Aorta (tissue), 5 donors: ENCODE measurements around the gene HIVEP3. TPM values are rescaled to one million over a fixed set of nuclear protein-coding genes. Genes with fewer than 3 reads are reported as not detected.

Experiments
- ATAC-seq: fragments of 200-7000 bp; cut with Tn5 transposase; one replicate; pipeline ENCODE4 v1.9.1; 2022; ENCODE audit warnings: moderate library complexity; ENCODE audit not compliant: low FRiP score
- DNase-seq, 2 donors: peaks; one replicate each; pipeline ENCODE4 v3.0.0-alpha.2; 2020
- H3K27ac ChIP-seq, 2 donors: one replicate each; pipeline ENCODE4 v1.5.1; 2013; ENCODE audit warnings: low read length in 2 of 2, mild to moderate bottlenecking in 2 of 2, moderate library complexity in 2 of 2, control low read depth in 1 of 2, inconsistent platforms in 1 of 2, low read depth in 1 of 2
- H3K27me3 ChIP-seq, 2 donors: one replicate each; pipeline ENCODE4 v1.6.1; 2013; ENCODE audit warnings: control low read depth in 1 of 2, low read length in 1 of 2, mild to moderate bottlenecking in 1 of 2, moderate library complexity in 1 of 2; ENCODE audit not compliant: insufficient read depth in 2 of 2, control insufficient read depth in 1 of 2
- H3K36me3 ChIP-seq, 2 donors: one replicate each; pipeline ENCODE4 v1.6.1; 2013; ENCODE audit warnings: control low read depth in 1 of 2, low read length in 1 of 2, mild to moderate bottlenecking in 1 of 2; ENCODE audit not compliant: insufficient read depth in 2 of 2, control insufficient read depth in 1 of 2
- H3K4me1 ChIP-seq, 2 donors: one replicate each; pipeline ENCODE4 v1.6.1; 2013; ENCODE audit warnings: low read length in 2 of 2, control low read depth in 1 of 2, mild to moderate bottlenecking in 1 of 2, moderate library complexity in 1 of 2; ENCODE audit not compliant: insufficient read depth in 2 of 2, control insufficient read depth in 1 of 2
- H3K4me3 ChIP-seq, 2 donors: one replicate each; pipeline ENCODE4 v1.5.1; 2013; ENCODE audit warnings: low read length in 2 of 2, control low read depth in 1 of 2, mild to moderate bottlenecking in 1 of 2
- H3K9me3 ChIP-seq: one replicate; pipeline ENCODE4 v1.6.1; 2013; ENCODE audit warnings: mild to moderate bottlenecking, low read length; ENCODE audit not compliant: control insufficient read depth
- WGBS, 2 donors: extraction: QIAGEN DNeasy Blood & Tissue Kit; methylation state at CpG; one replicate each; pipeline ENCODE4 v1.1.7; 2013; 5-methylcytosine and 5-hydroxymethylcytosine counted together
- intact Hi-C, 2 donors: fragments of 100-400 bp; cut with DNase I; formaldehyde crosslinking; loops; one replicate each; pipeline versions ENCODE4 v1.14.2 to v1.15.0; 2022
- polyA plus RNA-seq, 2 donors: library from polyadenylated mRNA; stranded (reverse); fragments of 200-250 nt; gene quantifications; one replicate each; pipeline ENCODE4 v1.2.3, GENCODE V29; 2013
- total RNA-seq, 2 donors: library from RNA; stranded (reverse); fragmentation: NEBNext Ultra II Directional; extraction: Animal tissue kit (Norgen Biotek cat#: 25700); gene quantifications; one replicate each; pipeline ENCODE4 v1.2.1, GENCODE V29; 2021
- donor health status: healthy with polysubstance abuse.
- donor health status: Bipolar disorder and iron deficiency.
- donor health status: DM: no; HTN: no; CAD: no.
- donor health status: DM: no; HTN: no; CAD: no.
- donor health status: DM: yes; HTN: yes; CAD: no.

Gene HIVEP3
- total and polyA plus RNA-seq, 4 donors: 1.6 to 6.3 (median 4.0) TPM

DNA sequence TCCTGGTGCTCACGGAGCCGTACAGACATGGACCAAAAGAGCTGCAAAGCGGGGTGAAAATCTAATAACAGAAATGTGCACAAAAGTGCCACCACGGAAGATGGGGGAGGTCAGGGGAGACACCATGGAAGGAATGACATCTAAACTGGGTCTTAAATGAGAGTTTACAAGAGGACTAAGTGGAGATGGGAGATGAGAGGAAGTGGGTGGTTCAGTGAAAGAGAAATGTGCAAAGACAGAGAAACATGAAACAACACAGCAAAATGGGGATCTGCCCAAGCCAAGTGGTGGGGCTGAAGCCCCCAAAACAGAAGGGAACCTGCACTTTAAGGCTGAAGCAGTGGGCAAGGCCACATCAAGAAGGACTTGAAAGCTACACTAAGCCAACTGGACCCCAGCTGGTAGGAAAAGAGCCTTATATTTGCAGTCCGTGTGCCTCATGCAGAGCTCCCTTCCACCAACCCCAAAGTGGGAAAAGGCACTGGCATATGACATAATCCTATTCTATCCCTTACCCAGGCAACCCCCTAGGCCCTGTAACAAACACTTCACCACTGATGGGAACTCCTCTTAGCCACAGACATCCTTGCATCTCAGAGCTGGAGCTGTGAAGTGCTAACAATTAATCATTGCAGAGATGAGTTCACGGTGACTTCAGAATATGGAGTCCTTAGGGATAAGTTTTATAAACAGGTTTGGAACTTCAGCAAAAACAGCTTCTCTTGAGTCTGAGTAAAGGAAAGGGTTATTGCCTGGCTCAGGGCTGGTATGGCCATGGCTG is 235.7 kb downstream of the HIVEP3 start:
- DNase-seq (no peak), ATAC-seq (no peak)
- Histone ChIP-seq H3K36me3 (no peaks in the 10 kb centered on the region), H3K4me1 (no peaks in the 10 kb centered on the region), H3K9me3 (no peaks in the 10 kb centered on the region), H3K27ac (no peak overlapping the region), H3K4me3 (no peak overlapping the region), H3K27me3 (no peaks in the 10 kb centered on the region)
- WGBS, 2 donors: 93 to 94% methylated on average over 6 of the region's 6 CpGs
- intact Hi-C loops: no loop called here

DNA sequence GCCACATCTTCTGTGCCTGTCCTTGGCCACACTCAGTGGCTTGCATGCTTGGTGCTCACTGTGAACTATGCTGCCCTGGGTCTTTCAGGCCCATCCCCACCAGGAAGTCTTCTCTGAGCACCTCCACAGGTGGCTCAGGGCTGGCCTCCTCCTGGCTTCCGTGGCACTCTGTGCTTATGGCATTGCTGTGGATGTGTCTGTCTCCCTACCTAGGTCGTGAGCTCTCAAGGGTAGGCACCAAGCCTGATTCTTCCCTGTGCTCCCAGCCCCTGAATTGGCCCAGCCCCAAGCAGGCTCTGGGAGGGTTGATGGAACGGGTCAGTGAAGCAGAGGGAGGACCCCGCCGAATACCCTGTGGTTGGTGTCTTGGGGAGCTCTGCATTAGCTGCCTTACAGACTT is 236.6 kb downstream of the HIVEP3 start:
- no peaks in the 10 kb centered on the region for H3K9me3 ChIP-seq
- H3K4me3 ChIP-seq: no peak overlapping the region
- intact Hi-C loops: no loop called here
- H3K27ac ChIP-seq: no peak overlapping the region
- H3K4me1 ChIP-seq: no peaks in the 10 kb centered on the region
- H3K36me3 ChIP-seq: no peaks in the 10 kb centered on the region
- DNase-seq (no peak), ATAC-seq (no peak)
- H3K27me3 ChIP-seq: no peaks in the 10 kb centered on the region
- 94 to 96% methylated on average over 5 of the region's 5 CpGs for WGBS, 2 donors

- ATAC-seq: no peak
- Histone ChIP-seq H3K4me1 (no peaks in the 10 kb centered on the region), H3K4me3 (no peak overlapping the region), H3K36me3 (no peaks in the 10 kb centered on the region), H3K9me3 (no peaks in the 10 kb centered on the region), H3K27me3 (no peaks in the 10 kb centered on the region), H3K27ac (no peak overlapping the region)
- DNase-seq: no peak
- intact Hi-C loops: no loop called here
- WGBS, 2 donors: 85% methylated on average over 11 of the region's 11 CpGs
These were observed 237.2 kb downstream of the HIVEP3 start for GRCh38 chr1:41681331-41682098.

- no peak for DNase-seq
These were observed 238.7 kb downstream of the HIVEP3 start for GRCh38 chr1:41679994-41680393.

DNA sequence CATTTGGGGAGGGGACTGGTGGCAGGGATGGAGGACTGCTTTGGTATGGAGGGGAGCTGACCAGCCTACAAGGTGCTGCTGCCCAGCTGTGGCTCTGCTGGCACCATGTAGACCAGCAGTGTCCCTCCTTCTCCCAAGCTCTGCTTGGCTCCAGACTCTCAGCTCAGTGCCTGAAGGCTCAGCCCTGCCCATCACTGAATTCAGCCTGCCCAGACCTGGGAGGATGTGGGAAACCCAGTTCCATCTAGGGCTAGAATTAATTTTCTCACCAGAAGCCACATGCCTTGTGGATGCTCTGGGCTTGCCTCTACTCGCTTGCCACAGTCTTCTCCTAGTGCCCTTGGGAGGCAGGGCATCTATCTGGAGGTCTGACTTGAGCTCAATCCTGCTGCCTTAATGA is 239.2 kb downstream of the HIVEP3 start:
- Histone ChIP-seq H3K4me1 (no peaks in the 10 kb centered on the region), H3K27me3 (no peaks in the 10 kb centered on the region), H3K4me3 (no peak overlapping the region), H3K9me3 (no peaks in the 10 kb centered on the region), H3K27ac (no peak overlapping the region), H3K36me3 (no peaks in the 10 kb centered on the region)
- intact Hi-C loops: no loop called here
- ATAC-seq (no peak), DNase-seq (no peak)
- 77 to 96% methylated on average over 1 of the region's 1 CpG for WGBS, 2 donors

More at GRCh38 chr1:41679994-41680393, 238.7 kb downstream of the HIVEP3 start:
- H3K4me1 ChIP-seq: no peaks in the 10 kb centered on the region
- intact Hi-C loops: no loop called here
- no peaks in the 10 kb centered on the region for H3K27me3 ChIP-seq
- 98 to 100% methylated on average over 1 of the region's 1 CpG for WGBS, 2 donors
- H3K4me3 ChIP-seq: no peak overlapping the region
- no peak overlapping the region for H3K27ac ChIP-seq
- ATAC-seq: no peak
- H3K9me3 ChIP-seq: no peaks in the 10 kb centered on the region
- no peaks in the 10 kb centered on the region for H3K36me3 ChIP-seq

DNA sequence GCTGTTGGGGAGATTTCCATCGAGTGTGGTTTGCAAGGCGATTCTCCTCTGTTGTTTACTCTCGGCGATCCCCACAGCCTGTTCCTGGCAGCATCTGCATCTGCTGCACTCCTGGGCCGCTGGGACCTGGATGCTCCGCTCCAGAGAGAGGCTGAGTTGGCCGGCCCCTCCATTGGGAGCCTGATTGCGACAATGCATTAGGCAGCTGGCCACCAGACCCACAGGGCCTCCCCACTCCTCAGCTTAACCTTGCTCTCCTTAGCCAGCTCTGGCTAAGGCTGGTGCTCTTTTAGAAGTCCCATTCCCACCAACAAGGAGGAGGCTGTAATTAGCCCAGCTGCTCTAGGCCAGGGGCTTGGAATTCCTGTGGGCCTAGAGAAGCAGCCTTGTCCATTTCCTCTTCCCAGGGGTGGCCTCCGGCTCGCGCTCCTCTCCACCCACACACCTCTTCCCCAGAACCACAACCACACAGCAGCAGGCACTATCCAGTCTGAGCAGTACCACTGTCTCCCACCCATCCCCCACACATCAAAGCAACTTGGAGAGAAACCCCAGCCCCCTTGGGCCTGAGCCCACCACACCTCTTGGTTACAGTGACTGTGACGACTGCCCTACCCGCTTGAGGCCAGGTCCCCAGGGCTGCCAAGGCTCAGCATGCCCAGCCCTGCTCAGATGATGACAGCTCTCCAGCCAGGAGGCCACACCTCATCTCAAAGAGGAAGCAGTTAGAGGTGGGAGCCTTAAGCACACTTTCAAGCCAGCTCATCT is 240.4 kb downstream of the HIVEP3 start:
- peak; percentile 39 for ATAC-seq

DNA sequence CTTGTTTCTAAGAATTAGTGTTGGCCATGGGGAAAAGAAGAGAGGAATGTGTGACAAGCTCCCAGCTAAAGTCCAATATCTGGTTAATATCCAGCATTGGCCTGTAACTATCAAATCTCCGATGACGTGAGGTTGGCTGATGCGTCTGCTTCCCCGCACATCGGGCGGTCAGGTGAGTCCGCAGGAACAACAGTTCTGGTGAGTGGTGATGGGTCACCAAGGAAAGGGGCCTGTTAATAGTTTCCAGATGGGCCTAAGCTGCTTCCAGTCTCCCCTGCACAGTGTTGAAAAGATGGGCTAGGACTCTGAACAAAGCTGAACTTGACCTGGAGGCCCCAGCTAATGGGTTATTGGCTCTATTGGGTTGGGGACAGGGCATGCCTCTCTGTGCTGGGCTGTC is 241.1 kb downstream of the HIVEP3 start:
- no peaks in the 10 kb centered on the region for H3K4me1 ChIP-seq
- ATAC-seq (no peak), DNase-seq (no peak)
- no peaks in the 10 kb centered on the region for H3K9me3 ChIP-seq
- intact Hi-C loops: no loop called here
- no peaks in the 10 kb centered on the region for H3K27me3 ChIP-seq
- WGBS, 2 donors: 92 to 95% methylated on average over 7 of the region's 7 CpGs
- no peak overlapping the region for H3K27ac ChIP-seq
- H3K36me3 ChIP-seq: no peaks in the 10 kb centered on the region
- H3K4me3 ChIP-seq: no peak overlapping the region

More for the DNA sequence above, 240.4 kb downstream of the HIVEP3 start:
- no peak for DNase-seq
- Histone ChIP-seq H3K4me3 (no peak overlapping the region), H3K27ac (no peak overlapping the region), H3K9me3 (no peaks in the 10 kb centered on the region), H3K27me3 (no peaks in the 10 kb centered on the region), H3K36me3 (no peaks in the 10 kb centered on the region), H3K4me1 (no peaks in the 10 kb centered on the region)
- WGBS, 2 donors: 92 to 95% methylated on average over 13 of the region's 13 CpGs
- intact Hi-C loops: no loop called here

DNA sequence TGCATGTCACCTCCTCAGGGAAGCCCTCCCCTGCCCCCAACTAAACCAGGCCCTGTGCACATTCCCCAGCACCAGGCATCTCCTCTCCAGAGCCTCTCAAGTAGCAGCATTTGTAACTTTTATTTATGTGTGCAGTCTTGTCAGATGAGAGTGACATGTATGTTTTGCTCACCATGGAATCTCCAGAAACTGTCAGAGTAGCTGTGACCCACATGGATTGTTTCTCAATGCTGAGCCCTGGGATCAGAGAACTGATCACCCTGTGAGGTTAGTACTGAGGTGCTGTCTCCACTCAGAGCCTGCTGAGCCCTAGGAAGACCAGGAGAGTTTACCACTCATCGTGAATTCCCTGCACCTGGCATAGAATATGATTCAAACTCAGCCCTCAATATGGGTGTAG is 243.3 kb downstream of the HIVEP3 start:
- ATAC-seq: no peak
- no peaks in the 10 kb centered on the region for H3K27me3 ChIP-seq
- H3K4me3 ChIP-seq: no peak overlapping the region
- H3K4me1 ChIP-seq: no peaks in the 10 kb centered on the region
- H3K36me3 ChIP-seq: no peaks in the 10 kb centered on the region
- H3K9me3 ChIP-seq: no peaks in the 10 kb centered on the region
- no peak overlapping the region for H3K27ac ChIP-seq
- DNase-seq: no peak
- WGBS, 2 donors: 96 to 99% methylated on average over 1 of the region's 1 CpG
- intact Hi-C loops: no loop called here
